Smooth muscle cell (in vitro differentiated cells): ENCODE data around the gene FAM117A. TPM values are rescaled to one million over a fixed set of nuclear protein-coding genes. Genes with fewer than 3 reads are reported as not detected.
"Not testable (repeated sequence)": the region's sequence is repeated elsewhere in the genome, so short reads cannot be mapped to it uniquely, and the experiment has no call there.

ENCODE experiments used
- DNase-seq: peaks from one replicate; lab custom pipeline; 2025; ENCODE audit not compliant: unreplicated experiment; lab: John Stamatoyannopoulos, UW
- H2AFZ ChIP-seq: fragments of 200-600 bp; sonication (generic); 2 replicates; pipeline ENCODE4 v1.6.0; 2016; ENCODE audit warnings: antibody characterized with exemption, low read depth, mild to moderate bottlenecking
- H3F3A ChIP-seq: fragments of 200-600 bp; sonication (generic); 2 replicates; pipeline ENCODE4 v1.6.0; 2017; ENCODE audit warnings: antibody characterized with exemption, low read depth
- H3K27ac ChIP-seq: fragments of 200-600 bp; sonication (generic); 2 replicates; pipeline ENCODE4 v1.5.1; 2016; ENCODE audit warnings: low read depth, mild to moderate bottlenecking
- H3K27me3 ChIP-seq: fragments of 200-600 bp; sonication (generic); 2 replicates; pipeline ENCODE4 v1.6.1; 2016; ENCODE audit warnings: low read depth, mild to moderate bottlenecking
- H3K36me3 ChIP-seq: fragments of 200-600 bp; sonication (generic); 2 replicates; pipeline ENCODE4 v1.5.1; 2016; ENCODE audit warnings: low read depth
- H3K4me1 ChIP-seq: fragments of 200-600 bp; sonication (generic); 2 replicates; pipeline ENCODE4 v1.5.1; 2016; ENCODE audit warnings: low read depth
- H3K4me2 ChIP-seq: fragments of 200-600 bp; sonication (generic); 2 replicates; pipeline ENCODE4 v1.6.0; 2016; ENCODE audit warnings: mild to moderate bottlenecking
- H3K4me3 ChIP-seq: fragments of 200-600 bp; sonication (generic); 2 replicates; pipeline ENCODE4 v1.5.1; 2016; ENCODE audit warnings: mild to moderate bottlenecking
- H3K79me2 ChIP-seq: fragments of 200-600 bp; sonication (generic); 2 replicates; pipeline ENCODE4 v1.6.0; 2016; ENCODE audit warnings: low read depth, mild to moderate bottlenecking
- H3K9ac ChIP-seq: fragments of 200-600 bp; sonication (generic); 2 replicates; pipeline ENCODE4 v1.6.0; 2016; ENCODE audit warnings: low read depth
- H3K9me3 ChIP-seq: fragments of 200-600 bp; sonication (generic); replicated peaks from 2 replicates; pipeline ENCODE4 v1.5.1; 2016; ENCODE audit warnings: low read depth
- H4K20me1 ChIP-seq: fragments of 200-600 bp; sonication (generic); 2 replicates; pipeline ENCODE4 v1.6.0; 2016; ENCODE audit warnings: low read depth
- WGBS: methylation state at CpG from one replicate; pipeline ENCODE4 v1.1.7; 2016; ENCODE audit warnings: low lambda C conversion rate; 5-methylcytosine and 5-hydroxymethylcytosine counted together
- polyA plus RNA-seq: library from polyadenylated mRNA; unstranded; fragments of >200 nt; fragmentation: Nextera tagmentation; extraction: Ambion mirVana; gene quantifications from 2 replicates; pipeline ENCODE4 v1.2.1, GENCODE V29; 2016
- total RNA-seq: library from RNA; depleted of rRNA; stranded (reverse); fragments of >200 nt; gene quantifications from 2 replicates; pipeline ENCODE4 v1.2.3, GENCODE V29; 2014
- TF ChIP-seq, protein P1 (sequence below): fragments of 200-600 bp; sonication (generic); IDR thresholded peaks from 2 replicates; pipeline ENCODE4 v1.5.1; 2017; ENCODE audit warnings: borderline replicate concordance, mild to moderate bottlenecking, antibody characterized with exemption; ENCODE audit not compliant: insufficient read depth, poor library complexity, severe bottlenecking

FAM117A gene
- total and polyA plus RNA-seq, 2 experiments from 2014 or later, result 4.9 to 6.3 TPM

DNA sequence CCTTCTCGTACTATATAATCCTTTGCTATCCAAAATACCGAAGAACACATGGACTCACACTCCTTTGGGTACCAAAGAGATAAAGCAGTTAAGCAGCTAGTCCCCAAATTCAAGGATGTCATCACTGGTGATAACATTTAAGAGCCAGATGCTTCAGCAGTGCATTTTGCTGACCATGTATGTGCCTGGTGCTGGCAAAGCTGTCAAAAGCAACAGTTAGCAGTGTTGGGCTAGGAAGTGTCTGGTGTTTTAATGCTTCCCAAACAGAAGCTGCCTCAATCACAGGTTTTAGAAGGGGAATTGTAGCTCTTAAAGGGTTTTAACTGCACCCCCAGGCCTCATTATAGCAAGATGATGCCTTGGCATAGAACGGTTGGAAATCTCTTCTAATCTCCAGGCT lies 4.7 kb downstream of the FAM117A start:
- no peaks in the 10 kb centered on the region for H3K36me3 ChIP-seq
- no peak for DNase-seq
- 52% methylated on average over 3 of the region's 3 CpGs for WGBS
- H2AFZ ChIP-seq, result no peak overlapping the region
- H3K79me2 ChIP-seq, result no peaks in the 10 kb centered on the region
- H3K27ac ChIP-seq, result no peak overlapping the region
- H3F3A ChIP-seq, result peaks cover 4% of the 10 kb centered on the region
- TF ChIP-seq, protein P1, sequence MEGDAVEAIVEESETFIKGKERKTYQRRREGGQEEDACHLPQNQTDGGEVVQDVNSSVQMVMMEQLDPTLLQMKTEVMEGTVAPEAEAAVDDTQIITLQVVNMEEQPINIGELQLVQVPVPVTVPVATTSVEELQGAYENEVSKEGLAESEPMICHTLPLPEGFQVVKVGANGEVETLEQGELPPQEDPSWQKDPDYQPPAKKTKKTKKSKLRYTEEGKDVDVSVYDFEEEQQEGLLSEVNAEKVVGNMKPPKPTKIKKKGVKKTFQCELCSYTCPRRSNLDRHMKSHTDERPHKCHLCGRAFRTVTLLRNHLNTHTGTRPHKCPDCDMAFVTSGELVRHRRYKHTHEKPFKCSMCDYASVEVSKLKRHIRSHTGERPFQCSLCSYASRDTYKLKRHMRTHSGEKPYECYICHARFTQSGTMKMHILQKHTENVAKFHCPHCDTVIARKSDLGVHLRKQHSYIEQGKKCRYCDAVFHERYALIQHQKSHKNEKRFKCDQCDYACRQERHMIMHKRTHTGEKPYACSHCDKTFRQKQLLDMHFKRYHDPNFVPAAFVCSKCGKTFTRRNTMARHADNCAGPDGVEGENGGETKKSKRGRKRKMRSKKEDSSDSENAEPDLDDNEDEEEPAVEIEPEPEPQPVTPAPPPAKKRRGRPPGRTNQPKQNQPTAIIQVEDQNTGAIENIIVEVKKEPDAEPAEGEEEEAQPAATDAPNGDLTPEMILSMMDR, result no peak
- no peak overlapping the region for H3K9ac ChIP-seq
- H3K4me3 ChIP-seq, result no peak overlapping the region
- H4K20me1 ChIP-seq, result peaks cover 4% of the 10 kb centered on the region
- no peaks in the 10 kb centered on the region for H3K27me3 ChIP-seq
- peaks cover 10% of the 10 kb centered on the region for H3K4me1 ChIP-seq
- H3K9me3 ChIP-seq, result no peaks in the 10 kb centered on the region
- H3K4me2 ChIP-seq, result no peak overlapping the region

DNA sequence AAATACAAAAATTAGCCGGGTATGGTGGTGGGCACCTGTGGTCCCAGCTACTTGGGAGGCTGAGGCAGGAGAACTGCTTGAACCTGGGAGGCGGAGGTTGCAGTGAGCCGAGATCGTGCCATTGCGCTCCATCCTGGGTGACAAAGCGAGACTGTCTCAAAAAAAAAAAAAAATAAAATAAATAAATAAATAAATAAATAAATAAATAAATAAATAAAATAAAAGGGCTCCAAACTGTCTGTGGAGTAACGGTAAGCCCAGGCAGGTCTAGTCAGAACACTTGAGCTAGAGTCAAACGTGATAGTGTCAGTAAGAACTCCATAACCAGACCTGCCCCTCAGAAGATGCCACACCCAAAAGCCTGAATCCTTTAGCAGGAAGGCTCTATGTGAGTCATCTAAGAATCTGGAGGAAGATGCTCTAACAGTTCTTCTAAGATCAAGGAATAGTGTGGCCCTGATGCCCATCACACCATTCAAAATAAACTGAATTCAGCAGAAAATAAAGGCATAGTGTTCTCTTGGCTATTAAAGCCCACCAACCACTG lies 5.4 kb downstream of the FAM117A start:
- not testable (repeated sequence) for H3K4me3 ChIP-seq, H3K4me2 ChIP-seq, H4K20me1 ChIP-seq, H3K9me3 ChIP-seq, H2AFZ ChIP-seq, H3F3A ChIP-seq, DNase-seq, H3K27ac ChIP-seq, H3K79me2 ChIP-seq, H3K36me3 ChIP-seq, H3K27me3 ChIP-seq, H3K9ac ChIP-seq
- 90% methylated on average over 8 of the region's 8 CpGs for WGBS
- H3K4me1 ChIP-seq, result peaks cover 10% of the 10 kb centered on the region

DNA sequence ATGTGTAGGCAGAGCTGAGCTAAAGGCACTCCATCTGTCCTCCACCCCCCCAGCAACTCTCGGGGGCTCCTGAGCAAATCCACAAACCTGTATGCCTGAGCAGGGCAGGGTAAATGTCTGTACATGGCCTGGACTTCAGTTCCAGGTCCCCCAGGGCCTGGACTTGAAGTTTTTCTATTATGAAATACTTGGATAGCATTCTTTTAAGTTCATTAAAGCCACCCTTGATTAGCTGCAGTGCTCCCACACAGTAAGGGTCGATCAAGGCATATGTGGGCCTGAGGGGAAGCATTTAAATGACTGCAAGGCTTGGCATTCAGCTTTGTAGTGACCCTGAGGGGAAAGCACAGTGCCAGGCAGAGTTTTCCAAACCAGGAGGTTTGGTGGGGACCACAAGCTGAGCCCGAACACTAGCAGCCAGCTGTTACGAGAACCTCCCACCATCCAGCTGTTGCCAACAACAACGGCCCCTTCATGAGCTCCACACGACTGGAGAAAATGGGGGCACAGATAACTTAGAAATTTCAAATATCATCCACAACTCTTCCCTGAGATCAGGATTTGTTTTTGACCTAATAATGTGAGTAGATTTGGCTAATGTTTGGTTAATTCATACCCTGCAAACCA lies 6.7 kb downstream of the FAM117A start:
- H3K36me3 ChIP-seq, result no peaks in the 10 kb centered on the region
- H3K9me3 ChIP-seq, result no peaks in the 10 kb centered on the region
- TF ChIP-seq, protein P1, result no peak
- H2AFZ ChIP-seq, result no peak overlapping the region
- peaks cover 4% of the 10 kb centered on the region for H3F3A ChIP-seq
- H3K4me3 ChIP-seq, result no peak overlapping the region
- H3K4me2 ChIP-seq, result no peak overlapping the region
- no peaks in the 10 kb centered on the region for H3K27me3 ChIP-seq
- no peak for DNase-seq
- no peak overlapping the region for H3K27ac ChIP-seq
- H3K9ac ChIP-seq, result no peak overlapping the region
- WGBS, result 90% methylated on average over 6 of the region's 6 CpGs
- peaks cover 4% of the 10 kb centered on the region for H3K4me1 ChIP-seq
- peaks cover 2% of the 10 kb centered on the region for H4K20me1 ChIP-seq
- no peaks in the 10 kb centered on the region for H3K79me2 ChIP-seq

DNA sequence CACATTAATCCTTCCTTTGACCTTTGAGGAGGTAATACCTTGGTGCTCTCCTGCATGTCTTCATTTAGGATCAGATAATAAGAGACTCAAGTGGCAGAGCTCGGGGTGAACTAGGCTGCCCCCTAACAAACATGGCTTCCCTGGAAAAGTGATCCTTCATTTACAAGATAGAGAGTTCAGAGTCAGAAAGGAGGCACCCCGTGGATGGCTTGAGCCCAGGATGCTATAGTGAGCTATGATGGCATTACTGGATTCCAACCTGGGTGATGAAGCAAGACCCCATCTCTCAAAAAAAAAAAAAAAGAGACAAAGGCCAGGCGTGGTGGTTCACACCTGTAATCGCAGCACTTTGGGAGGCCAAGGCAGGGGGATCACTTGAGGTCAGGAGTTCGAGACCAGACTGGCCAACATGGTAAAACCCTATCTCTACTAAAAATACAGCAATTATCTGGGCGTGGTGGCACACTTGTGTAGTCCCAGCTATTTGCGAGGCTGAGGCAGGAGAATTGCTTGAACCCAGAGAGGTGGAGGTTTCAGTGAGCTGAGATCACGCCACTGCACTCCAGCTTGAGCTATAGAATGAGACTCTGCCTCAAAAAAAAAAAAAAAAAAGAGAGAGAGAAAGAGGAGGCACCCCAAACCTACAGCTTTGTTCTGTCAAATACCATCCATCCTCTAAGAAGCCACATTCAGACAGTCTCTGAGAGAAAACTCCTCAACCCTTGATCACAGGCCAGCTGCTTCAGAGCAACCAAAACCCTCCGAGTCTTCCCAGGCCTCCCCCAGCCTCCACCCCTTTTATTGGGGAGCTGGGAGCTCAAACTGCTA lies 7.4 kb downstream of the FAM117A start:
- 96% methylated on average over 9 of the region's 9 CpGs for WGBS

More for the DNA sequence above, 7.4 kb downstream of the FAM117A start:
- DNase-seq, result no peak
- Histone ChIP-seq H3K36me3 (no peaks in the 10 kb centered on the region), H3K4me2 (no peak overlapping the region), H3K27ac (no peak overlapping the region), H3F3A (peaks cover under 1% of the 10 kb centered on the region), H3K79me2 (no peaks in the 10 kb centered on the region), H3K4me1 (no peaks in the 10 kb centered on the region), H3K27me3 (no peaks in the 10 kb centered on the region), H3K4me3 (no peak overlapping the region), H3K9ac (no peak overlapping the region), H2AFZ (no peak overlapping the region), H3K9me3 (no peaks in the 10 kb centered on the region), H4K20me1 (no peaks in the 10 kb centered on the region)
- TF ChIP-seq, protein P1, result no peak
